HL-60/S4 treated with retinoic acid at 250 ng/mL for 4 days and 3 days (cell line): ENCODE measurements around the gene GSDMA.
"Not testable (repeated sequence)": the region's sequence is repeated elsewhere in the genome, so short reads cannot be mapped to it uniquely, and the experiment has no call there.

Experiments
- in situ Hi-C: fragments of 300-500 bp; cut with MboI; formaldehyde crosslinking; loops from 2 replicates; pipeline ENCODE4 v1.7.0; 2022; ENCODE audit warnings: low sequenced_read_pairs

Gene GSDMA

DNA sequence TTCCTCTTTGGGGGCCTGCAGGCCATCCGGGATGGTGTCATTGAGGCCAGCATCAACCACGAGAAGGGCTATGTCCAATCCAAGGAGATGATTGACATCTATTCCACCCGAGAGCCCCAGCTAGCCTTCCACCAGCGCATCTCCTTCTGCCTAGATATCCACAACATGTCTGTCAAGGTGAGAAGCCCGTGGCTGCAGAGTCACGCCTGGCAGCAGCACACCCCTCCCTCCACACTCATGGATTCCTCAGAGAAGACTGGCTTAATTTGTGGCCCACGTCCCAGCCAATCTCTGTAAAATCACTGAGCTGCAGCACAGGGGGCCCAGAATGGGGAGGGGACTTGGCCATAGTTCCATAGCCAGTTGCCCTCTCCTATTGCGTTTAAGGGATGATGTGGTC lies 33.4 kb downstream of the GSDMA start:
- in situ Hi-C loops, result no loop called here

DNA sequence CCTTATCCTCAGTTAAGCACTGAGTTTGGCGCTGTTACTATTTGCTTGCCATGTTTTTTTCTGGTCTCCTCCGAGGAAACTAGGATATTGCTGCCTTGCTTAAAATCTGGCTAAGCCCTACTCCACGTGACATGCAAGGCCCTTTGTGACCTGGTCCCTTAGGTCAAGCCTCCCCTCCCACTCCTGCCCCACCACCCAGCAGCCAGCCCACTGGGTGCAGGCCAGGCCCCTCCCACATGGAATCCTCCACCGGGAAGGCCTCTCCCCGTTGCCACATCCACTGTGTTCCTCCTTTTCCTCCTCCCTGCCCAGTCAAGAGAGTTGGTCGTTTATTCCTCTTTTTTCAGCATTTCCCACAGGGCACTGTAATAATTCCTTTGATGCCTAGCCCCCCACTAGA lies 34.0 kb downstream of the GSDMA start:
- in situ Hi-C loops, result no loop called here

DNA sequence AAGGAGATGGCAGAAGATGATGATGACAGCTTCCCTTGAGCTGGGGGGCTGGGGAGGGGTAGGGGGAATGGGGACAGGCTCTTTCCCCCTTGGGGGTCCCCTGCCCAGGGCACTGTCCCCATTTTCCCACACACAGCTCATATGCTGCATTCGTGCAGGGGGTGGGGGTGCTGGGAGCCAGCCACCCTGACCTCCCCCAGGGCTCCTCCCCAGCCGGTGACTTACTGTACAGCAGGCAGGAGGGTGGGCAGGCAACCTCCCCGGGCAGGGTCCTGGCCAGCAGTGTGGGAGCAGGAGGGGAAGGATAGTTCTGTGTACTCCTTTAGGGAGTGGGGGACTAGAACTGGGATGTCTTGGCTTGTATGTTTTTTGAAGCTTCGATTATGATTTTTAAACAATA lies 34.7 kb downstream of the GSDMA start:
- in situ Hi-C loops, result no loop called here

DNA sequence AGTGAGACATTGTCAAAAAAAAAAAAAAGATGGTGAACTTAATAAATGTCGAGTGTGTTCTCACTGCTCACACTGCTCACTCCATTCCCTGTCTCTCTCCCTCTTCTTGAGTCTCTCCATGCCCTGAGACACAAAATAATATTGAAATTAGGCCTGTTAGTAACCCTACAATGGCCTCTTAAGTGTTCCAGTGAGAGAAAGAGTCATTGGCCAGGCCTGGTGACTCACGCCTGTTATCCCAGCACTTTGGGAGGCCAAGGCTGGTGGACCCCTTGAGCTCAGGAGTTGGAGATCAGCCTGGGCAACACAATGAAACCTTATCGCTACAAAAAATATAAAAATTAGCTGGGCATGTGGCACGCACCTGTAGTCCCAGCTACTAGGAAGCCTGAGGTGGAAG lies 36.3 kb downstream of the GSDMA start:
- in situ Hi-C loops, result no loop called here

DNA sequence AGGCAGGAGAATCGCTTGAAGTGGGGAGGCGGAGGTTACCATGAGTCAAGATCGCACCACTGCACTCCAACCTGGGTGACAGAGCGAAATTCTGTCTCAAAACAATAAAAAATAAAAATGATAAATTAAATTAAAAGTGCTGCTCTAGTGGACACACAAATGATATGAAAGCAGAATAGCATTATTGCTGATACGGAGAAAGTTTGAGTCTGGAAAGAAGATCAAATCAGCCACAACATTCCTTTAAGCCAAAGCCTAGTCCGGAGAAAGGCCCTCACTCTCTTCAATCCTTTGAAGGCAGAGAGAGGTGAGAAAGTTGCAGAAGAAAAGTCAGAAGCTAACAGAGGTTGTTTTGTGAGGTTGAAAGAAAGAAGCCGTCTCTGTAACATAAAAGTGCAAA lies 37.4 kb downstream of the GSDMA start:
- in situ Hi-C loops, result no loop called here

DNA sequence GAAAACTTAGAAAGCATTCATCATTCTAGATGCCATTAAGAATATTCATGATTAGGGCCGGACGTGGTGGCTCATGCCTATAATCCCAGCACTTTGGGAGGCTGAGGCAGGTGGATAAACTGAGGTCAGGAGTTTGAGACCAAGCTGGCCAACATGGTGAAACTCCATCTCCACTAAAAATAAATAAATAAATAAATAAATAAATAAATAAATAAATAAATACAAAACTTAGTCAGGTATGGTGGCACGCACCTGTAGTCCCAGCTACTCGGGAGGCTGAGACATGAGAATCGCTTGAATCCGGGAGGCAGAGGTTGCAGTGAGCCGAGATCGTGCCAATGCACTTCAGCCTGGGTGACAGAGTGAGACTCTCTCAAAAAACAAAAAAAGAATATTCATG lies 38.5 kb downstream of the GSDMA start:
- in situ Hi-C loops, result not testable (repeated sequence)

DNA sequence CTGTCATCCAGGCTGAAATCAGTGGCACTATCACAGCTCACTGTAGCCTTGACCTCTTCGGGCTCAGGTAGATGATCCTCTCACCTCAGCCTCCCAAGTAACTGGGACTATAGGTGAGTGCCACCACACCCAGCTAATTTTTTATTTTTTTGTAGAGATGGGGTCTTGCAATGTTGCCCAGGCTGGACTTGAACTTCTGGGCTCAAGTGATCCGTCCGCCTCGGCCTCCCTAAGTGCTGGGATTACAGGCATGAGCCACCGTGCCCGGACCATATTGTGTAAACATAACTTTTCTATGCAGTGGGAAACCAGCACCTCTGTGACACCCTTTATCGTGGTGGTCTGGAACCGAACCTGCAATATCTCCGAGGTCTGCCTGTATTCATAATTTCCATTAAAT lies 41.3 kb downstream of the GSDMA start:
- in situ Hi-C loops, result no loop called here

DNA sequence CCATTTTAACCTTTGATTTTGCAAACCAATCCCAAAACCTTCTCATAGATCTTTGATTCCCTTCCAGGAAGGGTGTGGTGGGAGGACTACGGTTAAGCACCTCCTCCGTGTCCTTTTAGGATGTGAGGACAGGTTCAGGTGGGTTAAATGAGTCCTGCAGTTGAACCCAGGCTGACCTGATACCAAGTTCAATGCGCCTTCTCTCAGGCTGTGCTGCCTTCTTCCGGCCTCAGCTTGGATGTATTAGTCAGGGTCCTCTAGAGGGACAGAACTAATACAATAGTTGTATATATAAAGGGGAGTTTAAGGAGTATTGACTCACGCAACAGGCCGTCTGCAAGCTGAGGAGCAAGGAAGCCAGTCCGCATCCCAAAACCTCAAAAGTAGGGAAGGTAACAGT lies 41.9 kb downstream of the GSDMA start:
- in situ Hi-C loops, result no loop called here

DNA sequence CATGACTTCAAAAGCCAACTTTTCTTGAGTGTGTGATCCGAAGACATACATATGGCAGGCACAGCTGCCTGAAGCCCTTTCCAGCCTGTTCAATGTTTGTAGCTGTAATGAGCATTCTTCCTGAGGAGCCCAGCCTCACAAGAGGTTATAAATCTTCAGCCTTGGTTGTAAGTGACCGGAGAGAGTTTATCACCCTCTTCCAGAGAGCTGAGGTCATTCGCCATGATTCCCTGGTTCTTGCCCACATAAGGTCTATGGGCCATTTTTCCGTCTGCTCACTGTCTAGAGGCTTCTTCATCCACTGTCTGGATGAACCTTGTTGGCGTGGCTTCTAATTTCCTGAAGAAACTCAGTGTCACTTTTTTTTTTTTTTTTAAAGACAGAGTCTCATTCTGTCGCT lies 42.7 kb downstream of the GSDMA start:
- in situ Hi-C loops, result no loop called here

DNA sequence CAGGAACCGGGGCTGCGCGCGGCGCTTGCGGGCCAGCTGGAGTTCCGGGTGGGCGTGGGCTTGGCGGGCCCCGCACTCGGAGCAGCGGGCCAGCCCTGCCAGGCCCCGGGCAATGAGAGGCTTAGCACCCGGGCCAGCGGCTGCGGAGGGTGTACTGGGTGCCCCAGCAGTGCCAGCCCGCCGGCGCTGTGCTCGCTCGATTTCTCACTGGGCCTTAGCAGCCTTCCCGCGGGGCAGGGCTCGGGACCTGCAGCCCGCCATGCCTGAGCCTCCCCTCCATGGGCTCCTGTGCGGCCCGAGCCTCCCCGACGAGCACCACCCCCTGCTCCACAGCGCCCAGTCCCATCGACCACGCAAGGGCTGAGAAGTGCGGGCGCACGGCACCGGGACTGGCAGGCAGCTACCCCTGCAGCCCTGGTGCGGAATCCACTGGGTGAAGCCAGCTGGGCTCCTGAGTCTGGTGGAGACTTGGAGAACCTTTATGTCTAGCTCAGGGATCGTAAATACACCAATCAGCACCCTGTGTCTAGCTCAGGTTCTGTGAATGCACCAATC lies 48.2 kb downstream of the GSDMA start:
- in situ Hi-C loops, result not testable (repeated sequence)

DNA sequence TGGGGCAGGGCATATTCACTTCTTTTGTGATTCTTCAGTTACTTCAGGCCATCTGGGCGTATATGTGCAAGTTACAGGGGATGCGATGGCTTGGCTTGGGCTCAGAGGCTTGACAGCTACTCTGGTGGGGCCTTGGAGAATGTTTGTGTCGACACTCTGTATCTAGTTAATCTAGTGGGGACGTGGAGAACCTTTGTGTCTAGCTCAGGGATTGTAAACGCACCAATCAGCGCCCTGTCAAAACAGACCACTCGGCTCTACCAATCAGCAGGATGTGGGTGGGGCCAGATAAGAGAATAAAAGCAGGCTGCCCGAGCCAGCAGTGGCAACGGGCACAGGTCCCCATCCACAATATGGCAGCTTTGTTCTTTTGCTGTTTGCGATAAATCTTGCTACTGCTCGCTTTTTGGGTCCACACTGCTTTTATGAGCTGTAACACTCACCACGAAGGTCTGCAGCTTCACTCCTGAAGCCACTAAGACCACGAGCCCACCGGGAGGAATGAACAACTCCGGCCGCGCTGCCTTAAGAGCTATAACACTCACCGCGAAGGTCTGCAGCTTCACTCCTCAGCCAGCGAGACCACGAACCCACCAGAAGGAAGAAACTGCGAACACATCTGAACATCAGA lies 49.3 kb downstream of the GSDMA start:
- in situ Hi-C loops, result not testable (repeated sequence)

DNA sequence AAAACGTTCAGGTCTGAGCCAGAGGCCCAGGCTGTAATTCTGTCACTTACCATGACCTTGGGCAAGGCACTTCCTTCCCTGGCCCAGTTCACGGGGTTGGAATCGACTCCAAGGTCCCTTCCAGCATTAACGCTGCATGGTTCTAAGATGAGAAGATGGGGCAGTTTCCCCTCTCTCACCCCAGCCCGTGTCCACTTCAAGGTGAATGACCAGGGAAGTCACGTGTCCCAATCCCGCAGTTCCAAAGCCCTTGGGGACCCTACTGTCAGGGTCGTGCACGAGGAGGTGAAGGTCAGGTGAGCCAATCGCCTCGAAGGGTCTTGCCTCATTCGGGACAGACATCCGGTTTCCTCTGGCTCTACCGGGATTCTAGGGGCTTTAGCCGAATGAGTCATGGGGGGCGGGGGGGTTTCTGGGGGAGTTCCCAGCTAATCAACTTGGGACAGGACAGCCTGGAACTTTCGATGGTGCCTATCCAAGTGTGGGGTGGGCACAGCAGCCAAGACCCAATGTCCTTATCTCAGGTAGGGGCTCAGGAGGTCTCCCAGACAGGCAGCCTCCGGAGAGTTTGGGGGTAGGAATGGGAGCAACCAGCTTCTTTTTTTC lies 51.7 kb downstream of the GSDMA start:
- in situ Hi-C loops, result no loop called here

DNA sequence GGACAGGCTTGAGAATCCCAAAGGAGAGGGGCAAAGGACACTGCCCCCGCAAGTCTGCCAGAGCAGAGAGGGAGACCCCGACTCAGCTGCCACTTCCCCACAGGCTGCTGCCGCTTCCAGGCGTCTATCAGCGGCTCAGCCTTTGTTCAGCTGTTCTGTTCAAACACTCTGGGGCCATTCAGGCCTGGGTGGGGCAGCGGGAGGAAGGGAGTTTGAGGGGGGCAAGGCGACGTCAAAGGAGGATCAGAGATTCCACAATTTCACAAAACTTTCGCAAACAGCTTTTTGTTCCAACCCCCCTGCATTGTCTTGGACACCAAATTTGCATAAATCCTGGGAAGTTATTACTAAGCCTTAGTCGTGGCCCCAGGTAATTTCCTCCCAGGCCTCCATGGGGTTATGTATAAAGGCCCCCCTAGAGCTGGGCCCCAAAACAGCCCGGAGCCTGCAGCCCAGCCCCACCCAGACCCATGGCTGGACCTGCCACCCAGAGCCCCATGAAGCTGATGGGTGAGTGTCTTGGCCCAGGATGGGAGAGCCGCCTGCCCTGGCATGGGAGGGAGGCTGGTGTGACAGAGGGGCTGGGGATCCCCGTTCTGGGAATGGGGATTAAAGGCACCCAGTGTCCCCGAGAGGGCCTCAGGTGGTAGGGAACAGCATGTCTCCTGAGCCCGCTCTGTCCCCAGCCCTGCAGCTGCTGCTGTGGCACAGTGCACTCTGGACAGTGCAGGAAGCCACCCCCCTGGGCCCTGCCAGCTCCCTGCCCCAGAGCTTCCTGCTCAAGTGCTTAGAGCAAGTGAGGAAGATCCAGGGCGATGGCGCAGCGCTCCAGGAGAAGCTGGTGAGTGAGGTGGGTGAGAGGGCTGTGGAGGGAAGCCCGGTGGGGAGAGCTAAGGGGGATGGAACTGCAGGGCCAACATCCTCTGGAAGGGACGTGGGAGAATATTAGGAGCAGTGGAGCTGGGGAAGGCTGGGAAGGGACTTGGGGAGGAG lies 52.5 kb downstream of the GSDMA start, which contains the start of gene CSF3:
Gene CSF3, plus strand, starts transcription at position 436 of the 993 bp plus-strand sequence. Its CDS starts 35 bp downstream, at position 471.
- in situ Hi-C loops, result no loop called here

DNA sequence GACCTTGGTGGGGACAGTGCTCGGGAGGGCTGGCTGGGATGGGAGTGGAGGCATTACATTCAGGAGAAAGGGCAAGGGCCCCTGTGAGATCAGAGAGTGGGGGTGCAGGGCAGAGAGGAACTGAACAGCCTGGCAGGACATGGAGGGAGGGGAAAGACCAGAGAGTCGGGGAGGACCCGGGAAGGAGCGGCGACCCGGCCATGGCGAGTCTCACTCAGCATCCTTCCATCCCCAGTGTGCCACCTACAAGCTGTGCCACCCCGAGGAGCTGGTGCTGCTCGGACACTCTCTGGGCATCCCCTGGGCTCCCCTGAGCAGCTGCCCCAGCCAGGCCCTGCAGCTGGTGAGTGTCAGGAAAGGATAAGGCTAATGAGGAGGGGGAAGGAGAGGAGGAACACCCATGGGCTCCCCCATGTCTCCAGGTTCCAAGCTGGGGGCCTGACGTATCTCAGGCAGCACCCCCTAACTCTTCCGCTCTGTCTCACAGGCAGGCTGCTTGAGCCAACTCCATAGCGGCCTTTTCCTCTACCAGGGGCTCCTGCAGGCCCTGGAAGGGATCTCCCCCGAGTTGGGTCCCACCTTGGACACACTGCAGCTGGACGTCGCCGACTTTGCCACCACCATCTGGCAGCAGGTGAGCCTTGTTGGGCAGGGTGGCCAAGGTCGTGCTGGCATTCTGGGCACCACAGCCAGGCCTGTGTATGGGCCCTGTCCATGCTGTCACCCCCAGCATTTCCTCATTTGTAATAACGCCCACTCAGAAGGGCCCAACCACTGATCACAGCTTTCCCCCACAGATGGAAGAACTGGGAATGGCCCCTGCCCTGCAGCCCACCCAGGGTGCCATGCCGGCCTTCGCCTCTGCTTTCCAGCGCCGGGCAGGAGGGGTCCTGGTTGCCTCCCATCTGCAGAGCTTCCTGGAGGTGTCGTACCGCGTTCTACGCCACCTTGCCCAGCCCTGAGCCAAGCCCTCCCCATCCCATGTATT lies 53.5 kb downstream of the GSDMA start:
- in situ Hi-C loops, result no loop called here

DNA sequence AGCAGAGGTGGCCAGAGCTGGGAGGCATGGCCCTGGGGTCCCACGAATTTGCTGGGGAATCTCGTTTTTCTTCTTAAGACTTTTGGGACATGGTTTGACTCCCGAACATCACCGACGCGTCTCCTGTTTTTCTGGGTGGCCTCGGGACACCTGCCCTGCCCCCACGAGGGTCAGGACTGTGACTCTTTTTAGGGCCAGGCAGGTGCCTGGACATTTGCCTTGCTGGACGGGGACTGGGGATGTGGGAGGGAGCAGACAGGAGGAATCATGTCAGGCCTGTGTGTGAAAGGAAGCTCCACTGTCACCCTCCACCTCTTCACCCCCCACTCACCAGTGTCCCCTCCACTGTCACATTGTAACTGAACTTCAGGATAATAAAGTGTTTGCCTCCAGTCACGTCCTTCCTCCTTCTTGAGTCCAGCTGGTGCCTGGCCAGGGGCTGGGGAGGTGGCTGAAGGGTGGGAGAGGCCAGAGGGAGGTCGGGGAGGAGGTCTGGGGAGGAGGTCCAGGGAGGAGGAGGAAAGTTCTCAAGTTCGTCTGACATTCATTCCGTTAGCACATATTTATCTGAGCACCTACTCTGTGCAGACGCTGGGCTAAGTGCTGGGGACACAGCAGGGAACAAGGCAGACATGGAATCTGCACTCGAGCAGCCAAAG lies 54.7 kb downstream of the GSDMA start:
- in situ Hi-C loops, result no loop called here

DNA sequence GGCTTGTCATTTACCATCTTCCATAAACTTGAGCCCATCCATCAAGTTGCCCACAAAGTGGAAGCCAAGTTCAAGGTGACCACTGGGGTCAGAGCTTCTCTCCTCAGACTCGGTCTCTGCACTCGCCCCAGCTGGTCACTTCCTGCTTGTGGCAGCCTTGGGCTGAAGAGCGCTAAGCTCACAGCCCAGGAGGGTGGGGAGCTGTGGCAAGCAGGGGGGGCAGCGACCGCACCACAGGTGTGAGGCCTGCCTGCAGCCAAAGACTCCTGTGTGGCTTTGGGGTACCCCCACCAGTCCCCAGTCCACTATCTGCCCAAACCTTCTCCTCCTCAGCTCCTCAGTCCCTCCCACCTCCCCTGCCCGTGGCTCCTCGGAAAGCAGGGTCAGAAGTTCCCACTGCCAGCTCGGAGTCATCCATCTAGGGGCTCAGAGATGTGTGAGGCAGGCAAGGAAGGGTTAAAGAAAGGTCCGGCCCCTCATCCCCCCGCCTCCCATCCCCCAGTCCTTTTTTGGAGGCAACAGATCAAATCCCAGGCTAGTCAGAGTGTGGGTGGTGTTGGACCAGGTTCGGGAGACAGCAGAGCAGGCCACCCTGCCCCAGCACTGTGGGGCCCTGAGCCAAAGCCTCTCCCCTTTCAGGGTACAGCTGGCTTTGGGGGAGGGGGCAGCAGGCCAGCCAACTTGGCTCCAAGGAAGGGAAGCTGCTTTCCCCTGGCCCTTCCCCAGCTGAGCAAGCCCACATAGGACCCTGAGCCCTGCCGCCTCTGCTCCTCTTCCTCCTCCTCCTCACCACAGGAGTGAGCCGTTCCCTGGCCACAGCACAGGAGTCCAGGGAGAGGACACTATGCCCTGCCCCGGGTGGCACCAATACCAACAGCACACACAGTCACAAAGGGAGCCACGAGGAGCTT lies 55.7 kb downstream of the GSDMA start:
- in situ Hi-C loops, result no loop called here

DNA sequence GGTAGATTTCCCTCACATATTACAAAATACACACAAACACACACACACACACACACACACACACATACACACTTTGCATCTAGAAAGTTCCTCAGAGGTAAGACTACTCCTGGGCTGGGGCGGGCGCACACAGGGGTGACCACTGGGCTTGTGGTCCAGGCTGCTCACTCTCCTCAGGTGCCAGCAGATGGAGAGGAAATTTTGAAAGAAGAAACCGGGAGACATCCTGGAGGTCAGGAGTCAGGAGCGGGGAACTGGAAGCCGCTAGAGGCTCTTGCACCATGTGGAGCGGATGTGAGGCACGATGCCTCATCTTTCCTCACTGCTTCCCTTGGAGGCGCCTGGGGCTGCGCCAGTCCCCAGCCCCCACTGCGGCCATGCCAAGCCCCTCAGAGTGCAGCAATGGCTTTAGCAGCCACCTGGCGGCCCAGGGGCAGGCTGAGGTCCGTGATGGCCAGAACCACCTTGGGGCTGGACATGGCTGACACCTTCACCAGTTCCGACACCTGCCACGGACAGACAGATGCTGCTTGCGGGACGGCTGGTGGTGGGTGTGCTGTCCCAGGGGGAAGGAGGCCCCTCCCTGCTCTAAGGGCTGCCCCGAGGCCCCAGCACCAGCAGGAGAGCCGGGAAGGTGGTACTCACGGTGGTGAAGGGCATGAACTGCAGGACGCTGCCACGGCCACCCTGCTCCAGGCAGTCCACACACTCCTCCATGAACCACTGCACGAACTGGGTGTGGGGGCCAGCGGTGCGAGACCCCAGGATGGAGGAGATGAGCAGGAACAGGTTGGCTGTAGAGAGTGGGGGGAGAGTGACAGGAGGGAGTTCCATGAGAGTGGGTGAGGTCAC lies 56.6 kb downstream of the GSDMA start:
- in situ Hi-C loops, result no loop called here

DNA sequence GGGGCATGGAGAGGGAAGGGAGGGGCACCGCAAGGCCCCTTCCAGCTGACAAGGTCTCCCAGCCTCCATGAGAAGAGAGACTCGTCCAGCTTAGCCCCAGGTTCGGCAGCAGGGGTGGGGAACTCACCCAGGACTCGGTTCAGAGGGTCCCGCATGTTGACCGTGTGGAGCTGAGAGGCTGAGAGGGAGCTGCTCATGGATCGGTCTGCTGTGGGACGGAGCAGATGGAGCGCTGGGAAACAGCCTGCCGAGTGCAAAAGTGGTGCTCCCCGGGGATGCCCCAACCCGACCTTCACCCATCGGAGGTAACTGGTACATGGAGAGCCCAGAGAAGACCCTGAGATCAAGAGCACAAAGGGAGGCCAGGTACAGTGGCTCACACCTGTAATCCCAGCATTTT lies 57.3 kb downstream of the GSDMA start:
- in situ Hi-C loops, result loop anchor here (10.0 kb wide), 2 partner anchors 145 to 275 kb away; no protein-coding TSS in a partner anchor
